Upper lobe of left lung (tissue), 4 donors: Measurements from ENCODE around the gene LRRC3C.

Source experiments
- POLR2A ChIP-seq, 4 donors: fragments of 450-650 bp; IDR thresholded peaks; one replicate each; pipeline ENCODE4 v1.5.1; 2016 to 2017; ENCODE audit warnings: antibody characterized with exemption in 4 of 4, mild to moderate bottlenecking in 2 of 4
- POLR2AphosphoS5 ChIP-seq, 2 donors: sonication (generic); formaldehyde crosslinking; IDR thresholded peaks; one replicate each; pipeline ENCODE4 v1.5.1; 2017; ENCODE audit warnings: antibody characterized with exemption in 2 of 2
- TF ChIP-seq, protein P1 (sequence below), 6 experiments: fragments of 450-650 bp in 4 of 6; fragments of 200-600 bp in 2 of 6; sonication (generic) in 2 of 6; IDR thresholded peaks; one replicate each; pipeline ENCODE4 v1.5.1; 2016 to 2019; ENCODE audit warnings: antibody characterized with exemption in 6 of 6

DNA sequence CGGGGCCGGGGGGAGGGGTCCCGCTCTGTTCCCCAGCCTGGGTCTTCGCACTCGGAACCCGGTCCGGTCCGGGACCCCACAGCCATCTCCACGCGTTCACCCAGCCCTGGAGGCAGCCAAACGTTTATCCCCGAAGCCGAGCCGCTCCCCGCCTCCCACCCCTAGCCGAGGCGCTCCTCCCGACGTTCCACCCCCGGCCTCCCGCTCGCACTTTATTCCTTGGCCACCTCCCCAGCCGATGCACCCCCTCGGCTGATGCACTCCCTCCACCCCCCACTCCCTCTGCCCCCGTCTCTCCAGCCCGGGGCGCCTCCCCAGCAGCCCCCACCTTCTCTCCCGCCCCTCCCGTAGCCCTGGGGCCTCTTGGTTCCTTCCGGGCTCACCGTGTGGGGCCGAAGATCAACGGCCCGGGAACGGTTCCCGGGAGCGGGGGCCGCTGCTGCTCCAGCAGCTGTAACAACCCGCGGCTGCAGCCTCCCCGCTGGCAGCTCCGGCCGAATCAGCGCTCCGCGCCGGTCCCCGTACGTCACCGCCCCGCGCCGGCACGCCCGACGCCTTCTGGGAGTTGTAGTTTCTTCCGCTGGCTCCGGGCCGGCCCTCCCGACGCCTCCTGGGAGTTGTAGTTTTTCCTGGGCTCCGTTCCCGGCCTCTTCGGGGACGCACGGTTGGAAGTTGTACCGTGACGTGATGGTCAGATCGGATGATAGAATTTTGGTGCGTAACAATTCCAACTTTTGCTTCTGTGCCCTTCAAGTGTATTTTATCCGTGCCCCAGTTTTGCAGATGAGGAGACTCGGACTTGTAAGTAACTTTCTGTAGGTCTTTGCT lies at the start of gene LRRC3C, which contains the start of gene ORMDL3:
- TF ChIP-seq, protein P1, sequence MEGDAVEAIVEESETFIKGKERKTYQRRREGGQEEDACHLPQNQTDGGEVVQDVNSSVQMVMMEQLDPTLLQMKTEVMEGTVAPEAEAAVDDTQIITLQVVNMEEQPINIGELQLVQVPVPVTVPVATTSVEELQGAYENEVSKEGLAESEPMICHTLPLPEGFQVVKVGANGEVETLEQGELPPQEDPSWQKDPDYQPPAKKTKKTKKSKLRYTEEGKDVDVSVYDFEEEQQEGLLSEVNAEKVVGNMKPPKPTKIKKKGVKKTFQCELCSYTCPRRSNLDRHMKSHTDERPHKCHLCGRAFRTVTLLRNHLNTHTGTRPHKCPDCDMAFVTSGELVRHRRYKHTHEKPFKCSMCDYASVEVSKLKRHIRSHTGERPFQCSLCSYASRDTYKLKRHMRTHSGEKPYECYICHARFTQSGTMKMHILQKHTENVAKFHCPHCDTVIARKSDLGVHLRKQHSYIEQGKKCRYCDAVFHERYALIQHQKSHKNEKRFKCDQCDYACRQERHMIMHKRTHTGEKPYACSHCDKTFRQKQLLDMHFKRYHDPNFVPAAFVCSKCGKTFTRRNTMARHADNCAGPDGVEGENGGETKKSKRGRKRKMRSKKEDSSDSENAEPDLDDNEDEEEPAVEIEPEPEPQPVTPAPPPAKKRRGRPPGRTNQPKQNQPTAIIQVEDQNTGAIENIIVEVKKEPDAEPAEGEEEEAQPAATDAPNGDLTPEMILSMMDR (IDR thresholded peaks at IDR 0.05): peak in 1 of 6 experiments; percentile 12
- TF ChIP-seq POLR2AphosphoS5 (IDR thresholded peaks at IDR 0.05) (peak; percentile 92 to 93), POLR2A (IDR thresholded peaks at IDR 0.05) (peak in 3 of 4 donors; percentile 59 to 90 (median 68))
